Activated T-helper 17 cell treated with anti-CD3 and anti-CD28 coated beads, Interleukin-2, amount 50 U/mL, for 72 hours (primary cell): ENCODE data around the gene AP5B1. TPM values are rescaled to one million over a fixed set of nuclear protein-coding genes. Genes with fewer than 3 reads are reported as not detected.

Experiments
- ATAC-seq: fragments of 150-1000 bp; cut with Tn5 transposase; replicated peaks from 2 replicates; pipeline ENCODE4 v1.10.0; 2021; ENCODE audit warnings: mild to moderate bottlenecking, moderate library complexity
- H3K27ac Mint-ChIP-seq: one replicate; pipeline ENCODE4 v1.8.0; 2022; ENCODE audit warnings: mixed read lengths
- H3K27me3 Mint-ChIP-seq: one replicate; pipeline ENCODE4 v1.8.0; 2022; ENCODE audit warnings: mixed read lengths
- H3K36me3 Mint-ChIP-seq: one replicate; pipeline ENCODE4 v1.8.0; 2022; ENCODE audit warnings: low read depth, mild to moderate bottlenecking, mixed read lengths
- H3K4me1 Mint-ChIP-seq: one replicate; pipeline ENCODE4 v1.8.0; 2022; ENCODE audit warnings: mixed read lengths
- H3K4me3 Mint-ChIP-seq: one replicate; pipeline ENCODE4 v1.8.0; 2022; ENCODE audit warnings: mild to moderate bottlenecking, mixed read lengths
- H3K9me3 Mint-ChIP-seq: one replicate; pipeline ENCODE4 v1.8.0; 2022; ENCODE audit warnings: mixed read lengths
- total RNA-seq, 2 donors: library from RNA; stranded (reverse); gene quantifications; one replicate each; pipeline ENCODE4 v1.2.3, GENCODE V29; 2022

AP5B1 gene
- total RNA-seq, 2 donors from 2014 or later: 17.2 to 21.9 TPM

GRCh38 chr11:65793144-65793581, 12.4 kb upstream of the AP5B1 start:
- H3K27ac Mint-ChIP-seq: no peak overlapping the region
- H3K27me3 Mint-ChIP-seq: peaks cover 6% of the 10 kb centered on the region
- ATAC-seq: no peak
- no peaks in the 10 kb centered on the region for H3K9me3 Mint-ChIP-seq
- no peak overlapping the region for H3K4me3 Mint-ChIP-seq
- peaks cover 1% of the 10 kb centered on the region for H3K4me1 Mint-ChIP-seq
- peaks cover 2% of the 10 kb centered on the region for H3K36me3 Mint-ChIP-seq

- H3K36me3 Mint-ChIP-seq: peaks cover 6% of the 10 kb centered on the region
- H3K27me3 Mint-ChIP-seq: peaks cover 10% of the 10 kb centered on the region
- H3K4me1 Mint-ChIP-seq: peaks cover 5% of the 10 kb centered on the region
- no peaks in the 10 kb centered on the region for H3K9me3 Mint-ChIP-seq
- peak overlapping the region; percentile 39 for H3K4me3 Mint-ChIP-seq
- H3K27ac Mint-ChIP-seq: peak overlapping the region; percentile 70
- no peak for ATAC-seq
Measured at GRCh38 chr11:65792456-65792855, 11.7 kb upstream of the AP5B1 start.

GRCh38 chr11:65791719-65792213, 11.0 kb upstream of the AP5B1 start:
- Mint-ChIP-seq H3K27me3 (peaks cover 6% of the 10 kb centered on the region), H3K36me3 (peaks cover 6% of the 10 kb centered on the region), H3K9me3 (no peaks in the 10 kb centered on the region), H3K27ac (peak overlapping the region; percentile 70), H3K4me1 (peaks cover 5% of the 10 kb centered on the region), H3K4me3 (peak overlapping the region; percentile 39)
- peak; percentile 99 for ATAC-seq

GRCh38 chr11:65790902-65791650, 10.3 kb upstream of the AP5B1 start:
- no peak for ATAC-seq
- peaks cover 5% of the 10 kb centered on the region for H3K4me1 Mint-ChIP-seq
- peak overlapping the region; percentile 39 for H3K4me3 Mint-ChIP-seq
- H3K9me3 Mint-ChIP-seq: no peaks in the 10 kb centered on the region
- peaks cover 6% of the 10 kb centered on the region for H3K36me3 Mint-ChIP-seq
- peaks cover 6% of the 10 kb centered on the region for H3K27me3 Mint-ChIP-seq
- H3K27ac Mint-ChIP-seq: peak overlapping the region; percentile 70

- Mint-ChIP-seq H3K36me3 (peaks cover 10% of the 10 kb centered on the region), H3K27me3 (peaks cover 14% of the 10 kb centered on the region), H3K9me3 (no peaks in the 10 kb centered on the region), H3K4me3 (no peak overlapping the region), H3K27ac (peak overlapping the region; percentile 56), H3K4me1 (peaks cover 12% of the 10 kb centered on the region)
- ATAC-seq: no peak
Measured at GRCh38 chr11:65790104-65790901, 9.5 kb upstream of the AP5B1 start.

- peaks cover 17% of the 10 kb centered on the region for H3K27me3 Mint-ChIP-seq
- H3K9me3 Mint-ChIP-seq: no peaks in the 10 kb centered on the region
- peaks cover 15% of the 10 kb centered on the region for H3K4me1 Mint-ChIP-seq
- no peak overlapping the region for H3K27ac Mint-ChIP-seq
- peaks cover 10% of the 10 kb centered on the region for H3K36me3 Mint-ChIP-seq
- ATAC-seq: no peak
- peak overlapping the region; percentile 62 for H3K4me3 Mint-ChIP-seq
Measured at GRCh38 chr11:65789230-65790103, 8.7 kb upstream of the AP5B1 start.

GRCh38 chr11:65788821-65789220, 8.0 kb upstream of the AP5B1 start:
- H3K36me3 Mint-ChIP-seq: peaks cover 10% of the 10 kb centered on the region
- H3K27me3 Mint-ChIP-seq: peaks cover 17% of the 10 kb centered on the region
- peak overlapping the region; percentile 62 for H3K4me3 Mint-ChIP-seq
- no peak overlapping the region for H3K27ac Mint-ChIP-seq
- H3K9me3 Mint-ChIP-seq: no peaks in the 10 kb centered on the region
- peaks cover 15% of the 10 kb centered on the region for H3K4me1 Mint-ChIP-seq
- no peak for ATAC-seq

GRCh38 chr11:65787649-65788622, 7.2 kb upstream of the AP5B1 start:
- peaks cover 10% of the 10 kb centered on the region for H3K36me3 Mint-ChIP-seq
- H3K27me3 Mint-ChIP-seq: peaks cover 17% of the 10 kb centered on the region
- no peak for ATAC-seq
- H3K4me3 Mint-ChIP-seq: peak overlapping the region; percentile 62
- no peaks in the 10 kb centered on the region for H3K9me3 Mint-ChIP-seq
- peaks cover 15% of the 10 kb centered on the region for H3K4me1 Mint-ChIP-seq
- no peak overlapping the region for H3K27ac Mint-ChIP-seq

GRCh38 chr11:65786786-65787636, 6.2 kb upstream of the AP5B1 start, which contains the start of gene OVOL1:
Gene OVOL1, plus strand, starts transcription at chr11:65787063. Its CDS starts 311 bp downstream, at chr11:65787374.
- peaks cover 17% of the 10 kb centered on the region for H3K27me3 Mint-ChIP-seq
- H3K4me3 Mint-ChIP-seq: peak within 1 kb of the TSS; percentile 64
- peaks cover 10% of the 10 kb centered on the region for H3K36me3 Mint-ChIP-seq
- no peak for ATAC-seq
- no peak within 1 kb of the TSS for H3K27ac Mint-ChIP-seq
- H3K9me3 Mint-ChIP-seq: no peaks in the 10 kb centered on the region
- H3K4me1 Mint-ChIP-seq: peaks cover 15% of the 10 kb centered on the region

- Mint-ChIP-seq H3K9me3 (no peaks in the 10 kb centered on the region), H3K4me1 (peaks cover 15% of the 10 kb centered on the region), H3K4me3 (peak overlapping the region; percentile 64), H3K36me3 (peaks cover 10% of the 10 kb centered on the region), H3K27me3 (peaks cover 17% of the 10 kb centered on the region), H3K27ac (no peak overlapping the region)
- peak; percentile 18 for ATAC-seq
Measured at GRCh38 chr11:65786008-65786785, 5.4 kb upstream of the AP5B1 start.

- ATAC-seq: no peak
- Mint-ChIP-seq H3K4me3 (peak overlapping the region; percentile 64), H3K36me3 (peaks cover 10% of the 10 kb centered on the region), H3K9me3 (no peaks in the 10 kb centered on the region), H3K27ac (no peak overlapping the region), H3K27me3 (peaks cover 16% of the 10 kb centered on the region), H3K4me1 (peaks cover 15% of the 10 kb centered on the region)
Measured at GRCh38 chr11:65785319-65786007, 4.7 kb upstream of the AP5B1 start.
